K562 treated with DMSO at 1 percent for 48 hours (cell line): Measurements from ENCODE around the gene CYFIP2. TPM values are rescaled to one million over a fixed set of nuclear protein-coding genes. Genes with fewer than 3 reads are reported as not detected.

Source experiments
- total RNA-seq: library from RNA; unstranded; fragments of 300-600 nt; gene quantifications from 2 replicates; pipeline ENCODE4 v1.2.3, GENCODE V29; 2022; ENCODE audit warnings: low replicate concordance; ENCODE audit errors: extremely low read depth

CYFIP2 gene
- total RNA-seq, result not detected in 2 replicates

GRCh38 chr5:157265714-157266285 is at the start of gene CYFIP2:
Gene CYFIP2, plus strand, starts transcription at chr5:157266123. Its CDS starts 19,239 bp downstream, at chr5:157285362.

Other genes with a start within 250 kb of the CYFIP2 start
- not detected in 2 replicates for gene HAVCR1, start 207.0 kb upstream of the CYFIP2 start, total RNA-seq
- gene HAVCR2, start 157.1 kb upstream of the CYFIP2 start, total RNA-seq, result not detected in 2 replicates
- not detected in 2 replicates for gene MED7, start 123.3 kb upstream of the CYFIP2 start, total RNA-seq
- not detected in 2 replicates for gene GARIN3, start 99.9 kb upstream of the CYFIP2 start, total RNA-seq
- not detected in 2 replicates for gene ITK, start 85.3 kb upstream of the CYFIP2 start, total RNA-seq
- not detected in 2 replicates for gene NIPAL4, start 194.1 kb downstream of the CYFIP2 start, total RNA-seq